KOPT-K1 (cell line): ENCODE data around the gene HEXD.

Experiments used
- H3K27ac ChIP-seq: fragments of 200-600 bp; sonication (generic); 2 replicates; pipeline ENCODE4 v1.5.1; 2016; ENCODE audit warnings: antibody characterized with exemption, mild to moderate bottlenecking, low read depth, low read length; ENCODE audit not compliant: poor library complexity, severe bottlenecking
- H3K36me3 ChIP-seq: fragments of 200-600 bp; sonication (generic); 2 replicates; pipeline ENCODE4 v1.5.1; 2017; ENCODE audit warnings: antibody characterized with exemption, mild to moderate bottlenecking, low read length, moderate library complexity; ENCODE audit not compliant: insufficient read depth
- H3K9me3 ChIP-seq: fragments of 200-600 bp; sonication (generic); 2 replicates; pipeline ENCODE4 v1.5.1; 2017; ENCODE audit warnings: antibody characterized with exemption, low read length, mild to moderate bottlenecking; ENCODE audit not compliant: insufficient read depth, poor library complexity, severe bottlenecking

Gene HEXD

GRCh38 chr17:82414548-82415281 lies 3.4 kb upstream of the HEXD start:
- peaks cover 19% of the 10 kb centered on the region for H3K36me3 ChIP-seq
- H3K9me3 ChIP-seq, result no peaks in the 10 kb centered on the region
- no peak overlapping the region for H3K27ac ChIP-seq

DNA sequence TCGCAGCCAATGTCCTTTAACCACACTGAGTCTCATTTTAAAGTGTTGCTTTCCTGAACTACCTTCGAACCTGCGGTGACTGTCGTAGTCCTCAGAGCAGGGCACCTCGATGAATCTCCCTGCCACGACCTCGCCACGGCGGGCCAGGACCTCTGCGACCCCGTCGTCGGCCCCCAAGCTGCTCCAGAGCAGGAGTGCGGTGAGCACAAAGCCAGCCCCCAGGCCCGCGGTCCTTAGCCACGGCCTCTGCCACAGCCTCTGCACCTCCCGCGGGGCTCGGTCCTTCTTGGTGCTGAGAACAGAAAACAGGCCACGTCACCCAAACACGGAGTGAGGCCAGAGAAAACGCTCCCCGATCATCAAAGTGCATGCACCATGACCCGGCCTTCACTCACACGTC lies 2.8 kb upstream of the HEXD start:
- Histone ChIP-seq H3K27ac (no peak overlapping the region), H3K36me3 (peaks cover 22% of the 10 kb centered on the region), H3K9me3 (no peaks in the 10 kb centered on the region)

GRCh38 chr17:82415786-82416185 lies 2.4 kb upstream of the HEXD start:
- Histone ChIP-seq H3K9me3 (no peaks in the 10 kb centered on the region), H3K36me3 (peaks cover 26% of the 10 kb centered on the region), H3K27ac (no peak overlapping the region)

DNA sequence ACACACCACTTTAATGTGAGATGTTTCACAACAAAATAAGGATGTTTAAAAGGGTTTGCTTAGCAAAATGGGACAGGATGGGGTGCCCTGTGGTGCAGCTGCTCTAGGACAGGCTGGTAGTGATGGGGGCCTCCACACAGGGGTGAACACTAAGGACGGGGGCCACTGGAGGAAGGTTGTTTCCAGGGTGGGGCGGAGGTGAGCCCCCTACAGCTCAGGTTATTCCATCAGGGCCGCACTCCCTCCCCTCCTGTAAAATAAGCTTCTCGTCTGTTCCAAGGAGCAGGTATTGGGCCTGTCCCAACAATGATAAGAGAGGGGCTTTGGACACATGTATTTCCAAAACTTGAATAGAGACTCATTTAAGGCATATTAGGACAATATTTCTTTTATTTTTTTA lies 1.9 kb upstream of the HEXD start:
- H3K9me3 ChIP-seq, result no peaks in the 10 kb centered on the region
- H3K36me3 ChIP-seq, result peaks cover 30% of the 10 kb centered on the region
- H3K27ac ChIP-seq, result no peak overlapping the region

- Histone ChIP-seq H3K36me3 (peaks cover 29% of the 10 kb centered on the region), H3K9me3 (no peaks in the 10 kb centered on the region), H3K27ac (no peak overlapping the region)
Observed at GRCh38 chr17:82416771-82417170, 1.4 kb upstream of the HEXD start.

DNA sequence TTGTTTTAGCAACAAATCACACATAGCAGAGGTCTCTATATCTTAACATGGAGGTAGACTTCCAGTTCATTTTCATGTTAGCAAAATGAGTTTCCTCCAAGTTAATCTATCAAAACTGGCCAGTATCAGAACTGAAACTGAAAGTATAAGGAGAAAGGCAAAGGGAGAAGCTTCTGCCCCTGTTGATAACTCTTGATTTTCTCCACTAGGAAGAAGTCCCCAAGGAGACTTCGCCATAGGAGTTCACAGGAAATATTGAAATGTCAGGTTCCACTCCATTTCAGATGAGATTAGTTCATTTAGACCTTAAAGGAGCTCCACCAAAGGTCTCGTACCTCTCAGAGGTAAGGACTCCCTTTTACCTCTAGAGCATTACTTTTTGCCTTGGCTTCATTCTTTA lies 1.4 kb downstream of the HEXD start:
- Histone ChIP-seq H3K36me3 (peaks cover 27% of the 10 kb centered on the region; the same call in 1 of the 2 replicates), H3K9me3 (no peaks in the 10 kb centered on the region), H3K27ac (peak overlapping the region; percentile 71)

- H3K27ac ChIP-seq, result no peak overlapping the region
- peaks cover 27% of the 10 kb centered on the region; the same call in 1 of the 2 replicates for H3K36me3 ChIP-seq
- H3K9me3 ChIP-seq, result no peaks in the 10 kb centered on the region
Observed at GRCh38 chr17:82424001-82424862, 6.1 kb downstream of the HEXD start.

DNA sequence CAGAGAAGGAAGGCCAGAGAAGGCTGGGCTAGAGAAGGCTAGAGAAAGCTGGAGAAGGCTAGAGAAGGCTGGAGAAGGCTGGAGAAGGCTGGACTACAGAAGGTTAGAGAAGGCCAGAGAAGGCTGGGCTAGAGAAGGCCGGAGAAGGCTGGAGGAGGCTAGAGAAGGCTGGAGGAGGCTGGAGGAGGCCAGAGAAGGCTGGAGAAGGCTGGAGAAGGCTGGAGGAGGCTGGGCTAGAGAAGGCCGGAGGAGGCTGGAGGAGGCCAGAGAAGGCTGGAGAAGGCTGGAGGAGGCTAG lies 6.7 kb downstream of the HEXD start:
- peaks cover 27% of the 10 kb centered on the region; the same call in 1 of the 2 replicates for H3K36me3 ChIP-seq
- no peak overlapping the region for H3K27ac ChIP-seq
- H3K9me3 ChIP-seq, result no peaks in the 10 kb centered on the region

GRCh38 chr17:82428546-82428945 lies 10.4 kb downstream of the HEXD start:
- H3K9me3 ChIP-seq, result no peaks in the 10 kb centered on the region
- no peak overlapping the region for H3K27ac ChIP-seq
- H3K36me3 ChIP-seq, result no peaks in the 10 kb centered on the region; the same call in 1 of the 2 replicates

- H3K36me3 ChIP-seq, result no peaks in the 10 kb centered on the region; the same call in 1 of the 2 replicates
- H3K9me3 ChIP-seq, result no peaks in the 10 kb centered on the region
- no peak overlapping the region for H3K27ac ChIP-seq
Observed at GRCh38 chr17:82429824-82430223, 11.7 kb downstream of the HEXD start.

GRCh38 chr17:82432017-82432416 lies 13.9 kb downstream of the HEXD start:
- Histone ChIP-seq H3K36me3 (peaks cover 19% of the 10 kb centered on the region; the same call in 1 of the 2 replicates), H3K27ac (no peak overlapping the region), H3K9me3 (no peaks in the 10 kb centered on the region)

- Histone ChIP-seq H3K9me3 (no peaks in the 10 kb centered on the region), H3K27ac (no peak overlapping the region), H3K36me3 (peaks cover 36% of the 10 kb centered on the region; the same call in 1 of the 2 replicates)
Observed at GRCh38 chr17:82433560-82434215, 15.5 kb downstream of the HEXD start.

DNA sequence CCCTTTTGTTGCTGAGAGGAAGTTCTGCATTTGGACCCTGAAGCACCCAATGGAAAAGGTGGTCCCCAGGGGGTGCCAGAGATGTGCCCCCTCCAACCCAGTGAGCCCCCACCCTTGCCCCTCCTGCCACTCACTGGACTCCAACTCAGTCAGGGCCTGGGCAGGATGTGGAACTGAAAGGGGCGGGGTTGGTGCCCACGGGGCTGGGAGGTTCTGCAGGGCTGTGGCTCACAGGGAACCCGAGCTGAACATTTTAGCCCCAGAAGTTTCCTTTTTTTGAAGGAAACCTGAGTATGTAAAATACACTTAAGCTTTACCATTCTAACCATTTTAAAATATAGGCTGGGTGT lies 16.0 kb downstream of the HEXD start:
- no peak overlapping the region for H3K27ac ChIP-seq
- H3K9me3 ChIP-seq, result no peaks in the 10 kb centered on the region
- H3K36me3 ChIP-seq, result peaks cover 36% of the 10 kb centered on the region; the same call in 1 of the 2 replicates

GRCh38 chr17:82435103-82435502 lies 17.0 kb downstream of the HEXD start:
- peaks cover 41% of the 10 kb centered on the region; the same call in 1 of the 2 replicates for H3K36me3 ChIP-seq
- no peak overlapping the region for H3K27ac ChIP-seq
- H3K9me3 ChIP-seq, result no peaks in the 10 kb centered on the region
